ENCODE measurements around the gene ARF6. TPM values are rescaled to one million over a fixed set of nuclear protein-coding genes. Genes with fewer than 3 reads are reported as not detected.

ARF6 gene
- total RNA-seq, 1 experiment from 2014 or later, result 49.2 TPM

GRCh38 chr14:49924852-49925251, 32.0 kb downstream of the ARF6 start:
- Histone ChIP-seq H3K9me3 (ENCODE audit: control insufficient read depth, low read depth, low read length) (no peaks in the 10 kb centered on the region), H3K4ac (ENCODE audit: low read depth, low read length) (no peak overlapping the region), H3K4me2 (ENCODE audit: insufficient read depth, insufficient read length, low read length) (no peak overlapping the region), H3K56ac (ENCODE audit: insufficient read length, low read depth, low read length) (no peak overlapping the region), H4K5ac (ENCODE audit: insufficient read length, low read depth, low read length) (no peak overlapping the region), H2BK12ac (ENCODE audit: insufficient read length, low read depth, low read length) (no peak overlapping the region), H3K4me1 (ENCODE audit: insufficient read depth, low read length) (no peaks in the 10 kb centered on the region), H3K9ac (ENCODE audit: extremely low read depth, insufficient read length, low read length) (no peak overlapping the region), H3K79me2 (ENCODE audit: insufficient read depth, low read length) (no peaks in the 10 kb centered on the region), H3K79me1 (ENCODE audit: insufficient read depth, low read depth, low read length, poor library complexity, severe bottlenecking) (no peaks in the 10 kb centered on the region), H4K8ac (replicated peaks; ENCODE audit: insufficient read length, low read depth, low read length) (no peak overlapping the region), H2AFZ (ENCODE audit: low read length) (no peak overlapping the region), H3K27ac (ENCODE audit: insufficient read length, low read depth, low read length) (no peak overlapping the region), H3K14ac (ENCODE audit: insufficient read depth, low read length) (no peak overlapping the region), H3K27me3 (ENCODE audit: insufficient read depth, low read length) (no peaks in the 10 kb centered on the region), H3T11ph (ENCODE audit: low read length) (no peak overlapping the region), H4K91ac (ENCODE audit: insufficient read length, low read depth, low read length) (no peak overlapping the region), H2BK15ac (ENCODE audit: low read depth, low read length) (no peak overlapping the region), H2BK5ac (ENCODE audit: insufficient read length, low read length) (no peak overlapping the region), H2AK5ac (ENCODE audit: insufficient read length, low read length) (no peak overlapping the region), H2BK120ac (ENCODE audit: low read depth, low read length, poor library complexity, severe bottlenecking) (no peak overlapping the region), H3K23me2 (ENCODE audit: insufficient read length, low read depth, low read length, poor library complexity, severe bottlenecking) (no peaks in the 10 kb centered on the region), H4K20me1 (ENCODE audit: control insufficient read depth, insufficient read depth, insufficient read length) (no peaks in the 10 kb centered on the region), H2BK20ac (ENCODE audit: low read depth, low read length, poor library complexity, severe bottlenecking) (no peak overlapping the region), H3K23ac (ENCODE audit: insufficient read length, low read depth, low read length) (no peak overlapping the region), H3K18ac (ENCODE audit: insufficient read length, low read depth, low read length) (no peak overlapping the region)
- H3K27ac Mint-ChIP-seq, result no peak overlapping the region
- H3K4me3 Mint-ChIP-seq, result no peak overlapping the region
- WGBS (ENCODE audit: extremely low coverage, insufficient read length, low lambda C conversion rate), result no CpG with 5 or more reads among the region's 4 CpGs
- H3K36me3 Mint-ChIP-seq (ENCODE audit: insufficient read depth in 1 of 3, low read depth in 3 of 3), result no peaks in the 10 kb centered on the region
- DNase-seq, result no peak
- H3K27me3 Mint-ChIP-seq (ENCODE audit: low read depth), result no peaks in the 10 kb centered on the region
- TF ChIP-seq, protein P1, sequence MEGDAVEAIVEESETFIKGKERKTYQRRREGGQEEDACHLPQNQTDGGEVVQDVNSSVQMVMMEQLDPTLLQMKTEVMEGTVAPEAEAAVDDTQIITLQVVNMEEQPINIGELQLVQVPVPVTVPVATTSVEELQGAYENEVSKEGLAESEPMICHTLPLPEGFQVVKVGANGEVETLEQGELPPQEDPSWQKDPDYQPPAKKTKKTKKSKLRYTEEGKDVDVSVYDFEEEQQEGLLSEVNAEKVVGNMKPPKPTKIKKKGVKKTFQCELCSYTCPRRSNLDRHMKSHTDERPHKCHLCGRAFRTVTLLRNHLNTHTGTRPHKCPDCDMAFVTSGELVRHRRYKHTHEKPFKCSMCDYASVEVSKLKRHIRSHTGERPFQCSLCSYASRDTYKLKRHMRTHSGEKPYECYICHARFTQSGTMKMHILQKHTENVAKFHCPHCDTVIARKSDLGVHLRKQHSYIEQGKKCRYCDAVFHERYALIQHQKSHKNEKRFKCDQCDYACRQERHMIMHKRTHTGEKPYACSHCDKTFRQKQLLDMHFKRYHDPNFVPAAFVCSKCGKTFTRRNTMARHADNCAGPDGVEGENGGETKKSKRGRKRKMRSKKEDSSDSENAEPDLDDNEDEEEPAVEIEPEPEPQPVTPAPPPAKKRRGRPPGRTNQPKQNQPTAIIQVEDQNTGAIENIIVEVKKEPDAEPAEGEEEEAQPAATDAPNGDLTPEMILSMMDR (conservative IDR thresholded peaks at IDR 0.05), result no peak
- H3K4me1 Mint-ChIP-seq, result no peaks in the 10 kb centered on the region; a peak in 1 of 4 replicates
- H3K9me3 Mint-ChIP-seq, result no peaks in the 10 kb centered on the region
